SK-N-SH (cell line): Measurements from ENCODE around the gene CELA3A. TPM values are rescaled to one million over a fixed set of nuclear protein-coding genes. Genes with fewer than 3 reads are reported as not detected.

Experiments used
- CTCF ChIA-PET: fragments of 300-600, 350-600 bp; formaldehyde crosslinking; extraction: SDS; loops from one replicate; lab custom pipeline; 2021; lab: Yijun Ruan, JAX
- POLR2A ChIA-PET: fragments of 350-600 bp; sonication (Branson Sonifier 250); formaldehyde crosslinking; extraction: SDS; loops from one replicate; lab custom pipeline; 2020; ENCODE audit warnings: antibody characterized with exemption, inconsistent platforms; lab: Yijun Ruan, JAX
- DNase-seq: peaks from one replicate; pipeline ENCODE4 v3.0.0; 2012
- H2AFZ ChIP-seq: fragments of 200-600 bp; sonication (generic); 2 replicates; pipeline ENCODE4 v1.8.1; 2016; ENCODE audit warnings: antibody characterized with exemption, mild to moderate bottlenecking, low read depth
- H3F3A ChIP-seq: fragments of 200-600 bp; sonication (generic); replicated peaks from 2 replicates; pipeline ENCODE3; 2016; ENCODE audit warnings: antibody characterized with exemption, mild to moderate bottlenecking; ENCODE audit not compliant: insufficient read depth
- H3K27ac ChIP-seq, 2 experiments: fragments of 200-500 bp in 1 of 2; fragments of 200-600 bp in 1 of 2; sonication (Bioruptor generic) in 1 of 2; sonication (generic), shearing (Covaris generic) in 1 of 2; 2 replicates each; pipeline versions ENCODE4 v1.5.1 to v1.6.1; 2014 to 2016; ENCODE audit warnings: low read depth in 2 of 2, inconsistent platforms in 1 of 2, low read length in 1 of 2, mild to moderate bottlenecking in 1 of 2, mixed read lengths in 1 of 2
- H3K27me3 ChIP-seq: fragments of 200-600 bp; sonication (generic), shearing (Covaris generic); 2 replicates; pipeline ENCODE4 v1.6.1; 2016; ENCODE audit warnings: mixed run types; ENCODE audit not compliant: insufficient read depth
- H3K36me3 ChIP-seq, 2 experiments: fragments of 200-500 bp in 1 of 2; fragments of 200-600 bp in 1 of 2; sonication (Bioruptor generic) in 1 of 2; sonication (generic) in 1 of 2; replicated peaks in 1 of 2; 2 replicates each; pipeline versions ENCODE3 to v1.5.1; 2014 to 2016; ENCODE audit warnings: low read length in 1 of 2, mild to moderate bottlenecking in 1 of 2; ENCODE audit not compliant: insufficient read depth in 2 of 2, control insufficient read depth in 1 of 2
- H3K4me1 ChIP-seq, 2 experiments: fragments of 200-500 bp in 1 of 2; fragments of 200-600 bp in 1 of 2; sonication (Bioruptor generic) in 1 of 2; sonication (generic), shearing (Covaris generic) in 1 of 2; 2 replicates each; pipeline versions ENCODE4 v1.5.1 to v1.6.1; 2014 to 2016; ENCODE audit warnings: low read depth in 1 of 2, low read length in 1 of 2, mixed run types in 1 of 2; ENCODE audit not compliant: insufficient read depth in 2 of 2, control insufficient read depth in 1 of 2
- H3K4me2 ChIP-seq: fragments of 200-600 bp; sonication (generic), shearing (Covaris generic); 2 replicates; pipeline ENCODE4 v1.6.1; 2017; ENCODE audit warnings: mixed run types
- H3K4me3 ChIP-seq, 2 experiments: fragments of 200-500 bp in 1 of 2; fragments of 200-600 bp in 1 of 2; sonication (Bioruptor generic) in 1 of 2; sonication (generic), shearing (Covaris generic) in 1 of 2; 2 replicates each; pipeline versions ENCODE4 v1.5.1 to v1.8.1; 2014 to 2016; ENCODE audit warnings: low read depth in 2 of 2, inconsistent platforms in 1 of 2, low read length in 1 of 2, mild to moderate bottlenecking in 1 of 2, mixed read lengths in 1 of 2, moderate library complexity in 1 of 2
- H3K79me2 ChIP-seq: fragments of 200-600 bp; sonication (generic); 2 replicates; pipeline ENCODE4 v1.8.1; 2017; ENCODE audit warnings: mild to moderate bottlenecking; ENCODE audit not compliant: insufficient read depth
- H3K9ac ChIP-seq: fragments of 200-600 bp; sonication (generic); 2 replicates; pipeline ENCODE4 v1.6.1; 2017; ENCODE audit warnings: mixed run types
- H3K9me2 ChIP-seq: fragments of 200-600 bp; sonication (generic); 2 replicates; pipeline ENCODE4 v1.6.1; 2017; ENCODE audit warnings: mixed run types
- H3K9me3 ChIP-seq: fragments of 200-600 bp; sonication (generic); 2 replicates; pipeline ENCODE4 v1.6.1; 2017; ENCODE audit warnings: mixed run types, mild to moderate bottlenecking, moderate library complexity
- H4K20me1 ChIP-seq: fragments of 200-600 bp; sonication (generic); 2 replicates; pipeline ENCODE4 v1.6.1; 2017; ENCODE audit warnings: mild to moderate bottlenecking, mixed run types; ENCODE audit not compliant: insufficient read depth
- FOSL2 ChIP-seq: IDR thresholded peaks from 2 replicates; pipeline ENCODE4 v1.4.0; 2012; ENCODE audit warnings: low read depth, mild to moderate bottlenecking, moderate library complexity, borderline replicate concordance
- FOXJ3 ChIP-seq: sonication (generic); formaldehyde crosslinking; IDR thresholded peaks from 2 replicates; pipeline ENCODE4 v1.5.1; 2020; ENCODE audit warnings: mild to moderate bottlenecking, missing genetic modification reagents
- FOXM1 ChIP-seq: IDR thresholded peaks from 2 replicates; pipeline ENCODE4 v1.4.0; 2012; ENCODE audit warnings: low read depth, mild to moderate bottlenecking
- JUND ChIP-seq: IDR thresholded peaks from 2 replicates; pipeline ENCODE4 v1.4.0; 2012
- MAX ChIP-seq: IDR thresholded peaks from 2 replicates; pipeline ENCODE4 v1.4.0; 2012; ENCODE audit warnings: low read depth
- MEF2A ChIP-seq: IDR thresholded peaks from 2 replicates; pipeline ENCODE4 v1.4.0; 2012; ENCODE audit warnings: low read depth, borderline replicate concordance
- POLR2AphosphoS5 ChIP-seq: IDR thresholded peaks from 2 replicates; pipeline ENCODE4 v1.6.1; 2012; ENCODE audit warnings: low read depth, low read length
- RFX5 ChIP-seq: IDR thresholded peaks from 2 replicates; pipeline ENCODE4 v1.6.1; 2012; ENCODE audit warnings: mild to moderate bottlenecking, improper control_type of control experiment, low read length
- TCF12 ChIP-seq: IDR thresholded peaks from 2 replicates; pipeline ENCODE4 v1.4.0; 2012
- TEAD4 ChIP-seq: IDR thresholded peaks from 2 replicates; pipeline ENCODE4 v1.4.0; 2012; ENCODE audit warnings: mild to moderate bottlenecking, borderline replicate concordance; ENCODE audit not compliant: insufficient read depth
- WGBS: methylation state at CpG from one replicate; pipeline ENCODE4 v1.1.6; 2017; ENCODE audit warnings: low lambda C conversion rate; 5-methylcytosine and 5-hydroxymethylcytosine counted together
- polyA plus RNA-seq, 3 experiments: library from polyadenylated mRNA; depleted of rRNA; stranded (reverse); fragments of >200 nt; gene quantifications; 2 replicates each; pipeline ENCODE4 v1.2.3, GENCODE V29; 2012
- TF ChIP-seq, protein P1 (sequence below): fragments of 150-350 bp; IDR thresholded peaks from 2 replicates; pipeline ENCODE4 v1.6.1; 2016; ENCODE audit warnings: mild to moderate bottlenecking, low read depth, low read length
- TF ChIP-seq, protein P2 (sequence below): IDR thresholded peaks from 2 replicates; pipeline ENCODE4 v1.4.0; 2012; ENCODE audit warnings: low read depth, borderline replicate concordance
- TF ChIP-seq, protein P3 (sequence below): IDR thresholded peaks from 2 replicates; pipeline ENCODE4 v1.6.1; 2012; ENCODE audit warnings: mild to moderate bottlenecking, low read depth, low read length, moderate library complexity
- TF ChIP-seq, protein P4 (sequence below): fragments of 200-600 bp; sonication (generic); IDR thresholded peaks from 2 replicates; pipeline ENCODE4 v1.6.1; 2017; ENCODE audit warnings: antibody characterized with exemption, mild to moderate bottlenecking, moderate library complexity
- TF ChIP-seq, protein P5 (sequence below): fragments of 150-350 bp; IDR thresholded peaks from 2 replicates; pipeline ENCODE4 v1.6.1; 2017; ENCODE audit warnings: antibody characterized with exemption, low read length, low read depth, borderline replicate concordance

The CELA3A gene
- polyA plus RNA-seq, 1 of the 3 experiments (the other 2 are of a cell fraction): not detected

- no peaks in the 10 kb centered on the region for H3K9me3 ChIP-seq
- no peak overlapping the region for H3K9ac ChIP-seq
- POLR2A ChIA-PET: no interaction called here
- no peaks in the 10 kb centered on the region for H4K20me1 ChIP-seq
- H3K9me2 ChIP-seq: no peaks in the 10 kb centered on the region
- H2AFZ ChIP-seq: no peak overlapping the region
- H3K79me2 ChIP-seq: no peaks in the 10 kb centered on the region
- no peak overlapping the region for H3K27ac ChIP-seq
- H3F3A ChIP-seq: peaks cover 17% of the 10 kb centered on the region
- 93% methylated on average over 1 of the region's 1 CpG for WGBS
- H3K27me3 ChIP-seq: no peaks in the 10 kb centered on the region
- CTCF ChIA-PET: no interaction called here
- no peak overlapping the region for H3K4me3 ChIP-seq
- no peak overlapping the region for H3K4me2 ChIP-seq
- TF ChIP-seq POLR2AphosphoS5: no peak
- TF ChIP-seq, protein P1, sequence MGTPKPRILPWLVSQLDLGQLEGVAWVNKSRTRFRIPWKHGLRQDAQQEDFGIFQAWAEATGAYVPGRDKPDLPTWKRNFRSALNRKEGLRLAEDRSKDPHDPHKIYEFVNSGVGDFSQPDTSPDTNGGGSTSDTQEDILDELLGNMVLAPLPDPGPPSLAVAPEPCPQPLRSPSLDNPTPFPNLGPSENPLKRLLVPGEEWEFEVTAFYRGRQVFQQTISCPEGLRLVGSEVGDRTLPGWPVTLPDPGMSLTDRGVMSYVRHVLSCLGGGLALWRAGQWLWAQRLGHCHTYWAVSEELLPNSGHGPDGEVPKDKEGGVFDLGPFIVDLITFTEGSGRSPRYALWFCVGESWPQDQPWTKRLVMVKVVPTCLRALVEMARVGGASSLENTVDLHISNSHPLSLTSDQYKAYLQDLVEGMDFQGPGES: no peak
- TF ChIP-seq MAX: no peak
- TF ChIP-seq, protein P2, sequence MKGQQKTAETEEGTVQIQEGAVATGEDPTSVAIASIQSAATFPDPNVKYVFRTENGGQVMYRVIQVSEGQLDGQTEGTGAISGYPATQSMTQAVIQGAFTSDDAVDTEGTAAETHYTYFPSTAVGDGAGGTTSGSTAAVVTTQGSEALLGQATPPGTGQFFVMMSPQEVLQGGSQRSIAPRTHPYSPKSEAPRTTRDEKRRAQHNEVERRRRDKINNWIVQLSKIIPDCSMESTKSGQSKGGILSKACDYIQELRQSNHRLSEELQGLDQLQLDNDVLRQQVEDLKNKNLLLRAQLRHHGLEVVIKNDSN: no peak
- TF ChIP-seq, protein P3, sequence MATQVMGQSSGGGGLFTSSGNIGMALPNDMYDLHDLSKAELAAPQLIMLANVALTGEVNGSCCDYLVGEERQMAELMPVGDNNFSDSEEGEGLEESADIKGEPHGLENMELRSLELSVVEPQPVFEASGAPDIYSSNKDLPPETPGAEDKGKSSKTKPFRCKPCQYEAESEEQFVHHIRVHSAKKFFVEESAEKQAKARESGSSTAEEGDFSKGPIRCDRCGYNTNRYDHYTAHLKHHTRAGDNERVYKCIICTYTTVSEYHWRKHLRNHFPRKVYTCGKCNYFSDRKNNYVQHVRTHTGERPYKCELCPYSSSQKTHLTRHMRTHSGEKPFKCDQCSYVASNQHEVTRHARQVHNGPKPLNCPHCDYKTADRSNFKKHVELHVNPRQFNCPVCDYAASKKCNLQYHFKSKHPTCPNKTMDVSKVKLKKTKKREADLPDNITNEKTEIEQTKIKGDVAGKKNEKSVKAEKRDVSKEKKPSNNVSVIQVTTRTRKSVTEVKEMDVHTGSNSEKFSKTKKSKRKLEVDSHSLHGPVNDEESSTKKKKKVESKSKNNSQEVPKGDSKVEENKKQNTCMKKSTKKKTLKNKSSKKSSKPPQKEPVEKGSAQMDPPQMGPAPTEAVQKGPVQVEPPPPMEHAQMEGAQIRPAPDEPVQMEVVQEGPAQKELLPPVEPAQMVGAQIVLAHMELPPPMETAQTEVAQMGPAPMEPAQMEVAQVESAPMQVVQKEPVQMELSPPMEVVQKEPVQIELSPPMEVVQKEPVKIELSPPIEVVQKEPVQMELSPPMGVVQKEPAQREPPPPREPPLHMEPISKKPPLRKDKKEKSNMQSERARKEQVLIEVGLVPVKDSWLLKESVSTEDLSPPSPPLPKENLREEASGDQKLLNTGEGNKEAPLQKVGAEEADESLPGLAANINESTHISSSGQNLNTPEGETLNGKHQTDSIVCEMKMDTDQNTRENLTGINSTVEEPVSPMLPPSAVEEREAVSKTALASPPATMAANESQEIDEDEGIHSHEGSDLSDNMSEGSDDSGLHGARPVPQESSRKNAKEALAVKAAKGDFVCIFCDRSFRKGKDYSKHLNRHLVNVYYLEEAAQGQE: no peak
- no peak for TF ChIP-seq FOXJ3 (CRISPR knock-in tag)
- TF ChIP-seq FOSL2: no peak
- TF ChIP-seq TEAD4: no peak
- TF ChIP-seq JUND: no peak
- no peak for TF ChIP-seq FOXM1
- TF ChIP-seq, protein P4, sequence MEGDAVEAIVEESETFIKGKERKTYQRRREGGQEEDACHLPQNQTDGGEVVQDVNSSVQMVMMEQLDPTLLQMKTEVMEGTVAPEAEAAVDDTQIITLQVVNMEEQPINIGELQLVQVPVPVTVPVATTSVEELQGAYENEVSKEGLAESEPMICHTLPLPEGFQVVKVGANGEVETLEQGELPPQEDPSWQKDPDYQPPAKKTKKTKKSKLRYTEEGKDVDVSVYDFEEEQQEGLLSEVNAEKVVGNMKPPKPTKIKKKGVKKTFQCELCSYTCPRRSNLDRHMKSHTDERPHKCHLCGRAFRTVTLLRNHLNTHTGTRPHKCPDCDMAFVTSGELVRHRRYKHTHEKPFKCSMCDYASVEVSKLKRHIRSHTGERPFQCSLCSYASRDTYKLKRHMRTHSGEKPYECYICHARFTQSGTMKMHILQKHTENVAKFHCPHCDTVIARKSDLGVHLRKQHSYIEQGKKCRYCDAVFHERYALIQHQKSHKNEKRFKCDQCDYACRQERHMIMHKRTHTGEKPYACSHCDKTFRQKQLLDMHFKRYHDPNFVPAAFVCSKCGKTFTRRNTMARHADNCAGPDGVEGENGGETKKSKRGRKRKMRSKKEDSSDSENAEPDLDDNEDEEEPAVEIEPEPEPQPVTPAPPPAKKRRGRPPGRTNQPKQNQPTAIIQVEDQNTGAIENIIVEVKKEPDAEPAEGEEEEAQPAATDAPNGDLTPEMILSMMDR: no peak
- no peak for TF ChIP-seq RFX5
- TF ChIP-seq, protein P5, sequence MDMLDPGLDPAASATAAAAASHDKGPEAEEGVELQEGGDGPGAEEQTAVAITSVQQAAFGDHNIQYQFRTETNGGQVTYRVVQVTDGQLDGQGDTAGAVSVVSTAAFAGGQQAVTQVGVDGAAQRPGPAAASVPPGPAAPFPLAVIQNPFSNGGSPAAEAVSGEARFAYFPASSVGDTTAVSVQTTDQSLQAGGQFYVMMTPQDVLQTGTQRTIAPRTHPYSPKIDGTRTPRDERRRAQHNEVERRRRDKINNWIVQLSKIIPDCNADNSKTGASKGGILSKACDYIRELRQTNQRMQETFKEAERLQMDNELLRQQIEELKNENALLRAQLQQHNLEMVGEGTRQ: no peak
- TF ChIP-seq TCF12: no peak
- TF ChIP-seq MEF2A: no peak
- peaks cover 0 to 10% of the 10 kb centered on the region in 2 experiments; a peak in 2 of 4 replicates for H3K4me1 ChIP-seq
- no peaks in the 10 kb centered on the region for H3K36me3 ChIP-seq
- DNase-seq: no peak
Measured at GRCh38 chr1:22041505-22041904, 40.0 kb downstream of the CELA3A start.
